A673 (cell line): ENCODE data around the gene NFKBIA.
A peak's percentile ranks its signal among the peaks of the same experiment; 100 is the strongest.

Source experiments
- EZH2 ChIP-seq: fragments of 200-600 bp; sonication (generic); IDR thresholded peaks from 2 replicates; pipeline ENCODE4 v1.6.1; 2017; ENCODE audit warnings: borderline replicate concordance, low read depth, mild to moderate bottlenecking, mixed read lengths, antibody characterized with exemption, low read length; ENCODE audit not compliant: poor library complexity, severe bottlenecking
- TF ChIP-seq, protein P1 (sequence below): fragments of 300-800, 200-600 bp; sonication (generic); conservative IDR thresholded peaks from 2 replicates; pipeline ENCODE4 v1.5.1; 2017; ENCODE audit warnings: low read depth, mild to moderate bottlenecking, antibody characterized with exemption, low read length, moderate library complexity, mixed read lengths

DNA sequence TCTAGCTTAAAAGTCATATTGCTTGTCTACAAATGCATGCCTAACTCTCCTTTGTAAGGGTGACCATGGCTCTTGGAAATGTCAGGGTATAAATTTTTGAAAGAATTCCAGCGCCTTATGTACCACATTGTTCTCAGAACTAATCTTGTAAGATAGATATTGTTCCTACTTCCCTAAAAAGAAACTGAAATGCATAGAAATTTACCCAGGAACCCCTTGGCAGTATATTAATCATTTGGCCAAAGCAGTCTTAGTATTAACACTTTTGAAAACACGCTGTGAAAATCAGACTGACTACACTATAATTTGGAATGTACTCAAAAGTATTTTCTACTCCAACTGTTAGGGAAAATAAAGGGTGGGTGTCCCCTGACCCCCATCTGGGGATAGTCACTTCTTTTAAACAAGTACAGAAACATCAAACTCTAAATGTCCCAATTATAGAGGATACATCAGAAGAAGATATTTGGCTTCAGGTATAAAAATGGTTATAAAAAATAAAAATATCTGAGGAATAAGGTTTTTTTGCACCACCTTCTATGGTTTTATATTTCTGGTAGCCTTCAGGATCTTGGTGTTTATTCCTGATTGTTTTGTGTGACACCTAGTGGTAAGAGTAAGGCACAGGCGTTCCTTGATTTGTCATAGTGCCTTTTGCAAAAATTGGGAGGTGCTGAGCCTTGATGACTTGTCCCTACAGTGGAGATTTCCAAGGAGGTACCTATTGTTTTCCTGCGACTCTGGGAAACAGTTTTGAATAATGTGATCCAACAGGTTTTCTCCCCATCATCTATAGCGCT is 2.2 kb upstream of the NFKBIA start:
- TF ChIP-seq, protein P1, sequence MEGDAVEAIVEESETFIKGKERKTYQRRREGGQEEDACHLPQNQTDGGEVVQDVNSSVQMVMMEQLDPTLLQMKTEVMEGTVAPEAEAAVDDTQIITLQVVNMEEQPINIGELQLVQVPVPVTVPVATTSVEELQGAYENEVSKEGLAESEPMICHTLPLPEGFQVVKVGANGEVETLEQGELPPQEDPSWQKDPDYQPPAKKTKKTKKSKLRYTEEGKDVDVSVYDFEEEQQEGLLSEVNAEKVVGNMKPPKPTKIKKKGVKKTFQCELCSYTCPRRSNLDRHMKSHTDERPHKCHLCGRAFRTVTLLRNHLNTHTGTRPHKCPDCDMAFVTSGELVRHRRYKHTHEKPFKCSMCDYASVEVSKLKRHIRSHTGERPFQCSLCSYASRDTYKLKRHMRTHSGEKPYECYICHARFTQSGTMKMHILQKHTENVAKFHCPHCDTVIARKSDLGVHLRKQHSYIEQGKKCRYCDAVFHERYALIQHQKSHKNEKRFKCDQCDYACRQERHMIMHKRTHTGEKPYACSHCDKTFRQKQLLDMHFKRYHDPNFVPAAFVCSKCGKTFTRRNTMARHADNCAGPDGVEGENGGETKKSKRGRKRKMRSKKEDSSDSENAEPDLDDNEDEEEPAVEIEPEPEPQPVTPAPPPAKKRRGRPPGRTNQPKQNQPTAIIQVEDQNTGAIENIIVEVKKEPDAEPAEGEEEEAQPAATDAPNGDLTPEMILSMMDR = peak; percentile 88
- TF ChIP-seq EZH2 = no peak
